K562 (cell line): Measurements from ENCODE around the gene SLC30A7. TPM values are rescaled to one million over a fixed set of nuclear protein-coding genes. Genes with fewer than 3 reads are reported as not detected.

Source experiments
- CBX8 ChIP-seq: fragments of 200-600 bp; sonication (generic); IDR thresholded peaks from 2 replicates; pipeline ENCODE4 v1.6.1; 2012; ENCODE audit warnings: borderline replicate concordance, mixed run types, low read depth, mild to moderate bottlenecking, moderate library complexity, mixed read lengths, low read length, control low read depth, inconsistent platforms; ENCODE audit not compliant: poor library complexity, severe bottlenecking; ENCODE audit errors: extremely low read depth
- DDX20 ChIP-seq: fragments of 450-650 bp; IDR thresholded peaks from 2 replicates; pipeline ENCODE4 v1.6.1; 2016; ENCODE audit warnings: missing genetic modification characterization, low read depth, mild to moderate bottlenecking, missing compliant biosample characterization, moderate library complexity
- ESRRA ChIP-seq: fragments of 450-650 bp; IDR thresholded peaks from 2 replicates; pipeline ENCODE4 v1.6.1; 2014; ENCODE audit warnings: low read depth, mild to moderate bottlenecking, moderate library complexity, borderline replicate concordance
- FOXA3 ChIP-seq, 2 experiments: fragments of 450-650 bp in 1 of 2; sonication (generic) in 1 of 2; formaldehyde crosslinking; IDR thresholded peaks in 1 of 2; conservative IDR thresholded peaks in 1 of 2; 2 replicates each; pipeline versions ENCODE4 v1.4.0 to v1.8.0; 2020 to 2022; ENCODE audit warnings: mild to moderate bottlenecking in 2 of 2, missing genetic modification reagents in 1 of 2
- NFYB ChIP-seq: IDR thresholded peaks from 2 replicates; pipeline ENCODE4 v1.6.1; 2011; ENCODE audit warnings: mild to moderate bottlenecking, moderate library complexity; ENCODE audit not compliant: insufficient read length; ENCODE audit errors: extremely low read depth
- PYGO2 ChIP-seq: fragments of 450-650 bp; IDR thresholded peaks from 2 replicates; pipeline ENCODE4 v1.6.1; 2016; ENCODE audit warnings: mild to moderate bottlenecking, missing genetic modification characterization, moderate library complexity, missing compliant biosample characterization
- RBM15 ChIP-seq: fragments of 200-400 bp; formaldehyde crosslinking; IDR thresholded peaks from 2 replicates; pipeline ENCODE4 v1.6.1; 2018; ENCODE audit warnings: mild to moderate bottlenecking, low read length, moderate library complexity; ENCODE audit not compliant: insufficient read depth
- RFX1 ChIP-seq: fragments of 450-650 bp; IDR thresholded peaks from 2 replicates; pipeline ENCODE4 v1.6.1; 2016; ENCODE audit warnings: mild to moderate bottlenecking, moderate library complexity
- SREBF2 ChIP-seq: sonication (generic); formaldehyde crosslinking; IDR thresholded peaks from 2 replicates; pipeline ENCODE4 v1.4.0; 2020; ENCODE audit warnings: mild to moderate bottlenecking, missing genetic modification reagents
- ZNF140 ChIP-seq: fragments of 250-450 bp; sonication (Bioruptor Pico); IDR thresholded peaks from 2 replicates; pipeline ENCODE4 v1.8.0; 2021; ENCODE audit warnings: moderate library complexity, mild to moderate bottlenecking, inconsistent platforms
- ZNF165 ChIP-seq: fragments of 250-450 bp; sonication (Bioruptor Pico); IDR thresholded peaks from 2 replicates; pipeline ENCODE4 v1.4.0; 2020; ENCODE audit warnings: borderline replicate concordance
- polyA plus RNA-seq, 8 experiments: library from polyadenylated mRNA; depleted of rRNA in 4 of 8; stranded (reverse) in 5 of 8; unstranded in 3 of 8; fragments of >200 nt; fragmentation: Nextera tagmentation in 2 of 8; fragmentation: Illumina TruSeq in 1 of 8; extraction: Ambion mirVana in 2 of 8; extraction: Trizol in 1 of 8; gene quantifications; 2 replicates each; pipeline versions ENCODE4 v1.2.1 to v1.2.3, GENCODE V29; 2011 to 2014; ENCODE audit warnings: inconsistent platforms in 1 of 8, missing spikeins in 1 of 8
- total RNA-seq, 7 experiments: library from RNA; depleted of rRNA in 6 of 7; stranded (reverse); fragments of >200 nt in 6 of 7; fragmentation: Illumina TruSeq in 2 of 7; extraction: Trizol in 2 of 7; gene quantifications; 2 replicates each; pipeline versions ENCODE4 v1.2.1 to v1.2.3, GENCODE V29; 2011 to 2021; ENCODE audit warnings: low replicate concordance in 1 of 7
- TF ChIP-seq, protein P1 (sequence below): sonication (generic); formaldehyde crosslinking; IDR thresholded peaks from 2 replicates; pipeline ENCODE4 v1.8.1; 2023; ENCODE audit warnings: mild to moderate bottlenecking, missing genetic modification reagents
- TF ChIP-seq, protein P2 (sequence below): fragments of 250-450 bp; sonication (Bioruptor Pico); IDR thresholded peaks from 2 replicates; pipeline ENCODE4 v1.8.0; 2022; ENCODE audit warnings: inconsistent platforms
- TF ChIP-seq, protein P3 (sequence below): fragments of 200-600 bp; sonication (generic); IDR thresholded peaks from one replicate; pipeline ENCODE4 v1.6.1; 2012; ENCODE audit warnings: mild to moderate bottlenecking, low read depth, low read length, inconsistent platforms

Gene SLC30A7
- total and polyA plus RNA-seq, 9 of the 15 experiments (the other 6 are each of a cell fraction or from before 2014, with no cell fraction given), result 3.5 to 17.1 (median 7.2) TPM

DNA sequence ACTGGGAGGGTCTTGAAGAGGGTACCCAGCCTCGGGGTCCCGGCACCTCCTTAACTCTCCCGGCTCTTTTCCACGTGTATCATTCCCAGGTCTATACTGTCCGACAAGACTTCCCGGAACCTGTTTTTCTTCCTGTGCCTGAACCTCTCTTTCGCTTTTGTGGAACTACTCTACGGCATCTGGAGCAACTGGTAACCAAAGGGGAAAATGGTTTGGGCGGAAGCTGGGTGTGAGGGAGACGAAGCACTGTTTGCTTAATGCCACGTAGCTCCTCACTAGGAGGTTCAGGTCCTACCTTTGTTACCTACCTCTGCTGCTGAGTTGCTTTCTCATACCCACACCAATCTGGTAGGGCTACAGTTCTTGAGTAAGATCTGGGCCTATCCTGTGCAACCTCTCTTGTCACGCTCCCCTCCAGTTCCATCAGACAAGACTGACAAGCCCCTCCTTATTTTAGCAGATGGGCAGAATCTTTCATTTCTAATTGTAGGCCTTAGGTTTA is 642 bp downstream of the SLC30A7 start (continued):
- TF ChIP-seq, protein P1, sequence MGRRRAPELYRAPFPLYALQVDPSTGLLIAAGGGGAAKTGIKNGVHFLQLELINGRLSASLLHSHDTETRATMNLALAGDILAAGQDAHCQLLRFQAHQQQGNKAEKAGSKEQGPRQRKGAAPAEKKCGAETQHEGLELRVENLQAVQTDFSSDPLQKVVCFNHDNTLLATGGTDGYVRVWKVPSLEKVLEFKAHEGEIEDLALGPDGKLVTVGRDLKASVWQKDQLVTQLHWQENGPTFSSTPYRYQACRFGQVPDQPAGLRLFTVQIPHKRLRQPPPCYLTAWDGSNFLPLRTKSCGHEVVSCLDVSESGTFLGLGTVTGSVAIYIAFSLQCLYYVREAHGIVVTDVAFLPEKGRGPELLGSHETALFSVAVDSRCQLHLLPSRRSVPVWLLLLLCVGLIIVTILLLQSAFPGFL (CRISPR knock-in tag), result no peak
- TF ChIP-seq PYGO2 (no peak), FOXA3 (CRISPR knock-in tag; conservative IDR thresholded peaks at IDR 0.05 in 1 of 2, IDR thresholded peaks at IDR 0.05 in 1 of 2) (no peak), CBX8 (no peak), RBM15 (no peak), ESRRA (no peak), RFX1 (no peak), NFYB (peak; percentile 26), ZNF140 (CRISPR knock-in tag) (no peak), DDX20 (tag) (no peak), SREBF2 (no peak), ZNF165 (CRISPR knock-in tag) (no peak)
- TF ChIP-seq, protein P2, sequence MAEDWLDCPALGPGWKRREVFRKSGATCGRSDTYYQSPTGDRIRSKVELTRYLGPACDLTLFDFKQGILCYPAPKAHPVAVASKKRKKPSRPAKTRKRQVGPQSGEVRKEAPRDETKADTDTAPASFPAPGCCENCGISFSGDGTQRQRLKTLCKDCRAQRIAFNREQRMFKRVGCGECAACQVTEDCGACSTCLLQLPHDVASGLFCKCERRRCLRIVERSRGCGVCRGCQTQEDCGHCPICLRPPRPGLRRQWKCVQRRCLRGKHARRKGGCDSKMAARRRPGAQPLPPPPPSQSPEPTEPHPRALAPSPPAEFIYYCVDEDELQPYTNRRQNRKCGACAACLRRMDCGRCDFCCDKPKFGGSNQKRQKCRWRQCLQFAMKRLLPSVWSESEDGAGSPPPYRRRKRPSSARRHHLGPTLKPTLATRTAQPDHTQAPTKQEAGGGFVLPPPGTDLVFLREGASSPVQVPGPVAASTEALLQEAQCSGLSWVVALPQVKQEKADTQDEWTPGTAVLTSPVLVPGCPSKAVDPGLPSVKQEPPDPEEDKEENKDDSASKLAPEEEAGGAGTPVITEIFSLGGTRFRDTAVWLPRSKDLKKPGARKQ (CRISPR knock-in tag), result no peak
- TF ChIP-seq, protein P3, sequence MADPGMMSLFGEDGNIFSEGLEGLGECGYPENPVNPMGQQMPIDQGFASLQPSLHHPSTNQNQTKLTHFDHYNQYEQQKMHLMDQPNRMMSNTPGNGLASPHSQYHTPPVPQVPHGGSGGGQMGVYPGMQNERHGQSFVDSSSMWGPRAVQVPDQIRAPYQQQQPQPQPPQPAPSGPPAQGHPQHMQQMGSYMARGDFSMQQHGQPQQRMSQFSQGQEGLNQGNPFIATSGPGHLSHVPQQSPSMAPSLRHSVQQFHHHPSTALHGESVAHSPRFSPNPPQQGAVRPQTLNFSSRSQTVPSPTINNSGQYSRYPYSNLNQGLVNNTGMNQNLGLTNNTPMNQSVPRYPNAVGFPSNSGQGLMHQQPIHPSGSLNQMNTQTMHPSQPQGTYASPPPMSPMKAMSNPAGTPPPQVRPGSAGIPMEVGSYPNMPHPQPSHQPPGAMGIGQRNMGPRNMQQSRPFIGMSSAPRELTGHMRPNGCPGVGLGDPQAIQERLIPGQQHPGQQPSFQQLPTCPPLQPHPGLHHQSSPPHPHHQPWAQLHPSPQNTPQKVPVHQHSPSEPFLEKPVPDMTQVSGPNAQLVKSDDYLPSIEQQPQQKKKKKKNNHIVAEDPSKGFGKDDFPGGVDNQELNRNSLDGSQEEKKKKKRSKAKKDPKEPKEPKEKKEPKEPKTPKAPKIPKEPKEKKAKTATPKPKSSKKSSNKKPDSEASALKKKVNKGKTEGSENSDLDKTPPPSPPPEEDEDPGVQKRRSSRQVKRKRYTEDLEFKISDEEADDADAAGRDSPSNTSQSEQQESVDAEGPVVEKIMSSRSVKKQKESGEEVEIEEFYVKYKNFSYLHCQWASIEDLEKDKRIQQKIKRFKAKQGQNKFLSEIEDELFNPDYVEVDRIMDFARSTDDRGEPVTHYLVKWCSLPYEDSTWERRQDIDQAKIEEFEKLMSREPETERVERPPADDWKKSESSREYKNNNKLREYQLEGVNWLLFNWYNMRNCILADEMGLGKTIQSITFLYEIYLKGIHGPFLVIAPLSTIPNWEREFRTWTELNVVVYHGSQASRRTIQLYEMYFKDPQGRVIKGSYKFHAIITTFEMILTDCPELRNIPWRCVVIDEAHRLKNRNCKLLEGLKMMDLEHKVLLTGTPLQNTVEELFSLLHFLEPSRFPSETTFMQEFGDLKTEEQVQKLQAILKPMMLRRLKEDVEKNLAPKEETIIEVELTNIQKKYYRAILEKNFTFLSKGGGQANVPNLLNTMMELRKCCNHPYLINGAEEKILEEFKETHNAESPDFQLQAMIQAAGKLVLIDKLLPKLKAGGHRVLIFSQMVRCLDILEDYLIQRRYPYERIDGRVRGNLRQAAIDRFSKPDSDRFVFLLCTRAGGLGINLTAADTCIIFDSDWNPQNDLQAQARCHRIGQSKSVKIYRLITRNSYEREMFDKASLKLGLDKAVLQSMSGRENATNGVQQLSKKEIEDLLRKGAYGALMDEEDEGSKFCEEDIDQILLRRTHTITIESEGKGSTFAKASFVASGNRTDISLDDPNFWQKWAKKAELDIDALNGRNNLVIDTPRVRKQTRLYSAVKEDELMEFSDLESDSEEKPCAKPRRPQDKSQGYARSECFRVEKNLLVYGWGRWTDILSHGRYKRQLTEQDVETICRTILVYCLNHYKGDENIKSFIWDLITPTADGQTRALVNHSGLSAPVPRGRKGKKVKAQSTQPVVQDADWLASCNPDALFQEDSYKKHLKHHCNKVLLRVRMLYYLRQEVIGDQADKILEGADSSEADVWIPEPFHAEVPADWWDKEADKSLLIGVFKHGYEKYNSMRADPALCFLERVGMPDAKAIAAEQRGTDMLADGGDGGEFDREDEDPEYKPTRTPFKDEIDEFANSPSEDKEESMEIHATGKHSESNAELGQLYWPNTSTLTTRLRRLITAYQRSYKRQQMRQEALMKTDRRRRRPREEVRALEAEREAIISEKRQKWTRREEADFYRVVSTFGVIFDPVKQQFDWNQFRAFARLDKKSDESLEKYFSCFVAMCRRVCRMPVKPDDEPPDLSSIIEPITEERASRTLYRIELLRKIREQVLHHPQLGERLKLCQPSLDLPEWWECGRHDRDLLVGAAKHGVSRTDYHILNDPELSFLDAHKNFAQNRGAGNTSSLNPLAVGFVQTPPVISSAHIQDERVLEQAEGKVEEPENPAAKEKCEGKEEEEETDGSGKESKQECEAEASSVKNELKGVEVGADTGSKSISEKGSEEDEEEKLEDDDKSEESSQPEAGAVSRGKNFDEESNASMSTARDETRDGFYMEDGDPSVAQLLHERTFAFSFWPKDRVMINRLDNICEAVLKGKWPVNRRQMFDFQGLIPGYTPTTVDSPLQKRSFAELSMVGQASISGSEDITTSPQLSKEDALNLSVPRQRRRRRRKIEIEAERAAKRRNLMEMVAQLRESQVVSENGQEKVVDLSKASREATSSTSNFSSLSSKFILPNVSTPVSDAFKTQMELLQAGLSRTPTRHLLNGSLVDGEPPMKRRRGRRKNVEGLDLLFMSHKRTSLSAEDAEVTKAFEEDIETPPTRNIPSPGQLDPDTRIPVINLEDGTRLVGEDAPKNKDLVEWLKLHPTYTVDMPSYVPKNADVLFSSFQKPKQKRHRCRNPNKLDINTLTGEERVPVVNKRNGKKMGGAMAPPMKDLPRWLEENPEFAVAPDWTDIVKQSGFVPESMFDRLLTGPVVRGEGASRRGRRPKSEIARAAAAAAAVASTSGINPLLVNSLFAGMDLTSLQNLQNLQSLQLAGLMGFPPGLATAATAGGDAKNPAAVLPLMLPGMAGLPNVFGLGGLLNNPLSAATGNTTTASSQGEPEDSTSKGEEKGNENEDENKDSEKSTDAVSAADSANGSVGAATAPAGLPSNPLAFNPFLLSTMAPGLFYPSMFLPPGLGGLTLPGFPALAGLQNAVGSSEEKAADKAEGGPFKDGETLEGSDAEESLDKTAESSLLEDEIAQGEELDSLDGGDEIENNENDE, result no peak
